ENCODE data around the gene CHI3L2. TPM values are rescaled to one million over a fixed set of nuclear protein-coding genes. Genes with fewer than 3 reads are reported as not detected.

The CHI3L2 gene
- total and polyA plus RNA-seq, 9 of the 15 experiments (the other 6 are each of a cell fraction or from before 2014, with no cell fraction given), result 0.07 to 0.27 (median 0.15) TPM; not detected in 6

- Histone ChIP-seq H3K9me1 (ENCODE audit: control insufficient read depth, insufficient read depth, low read length) (no peaks in the 10 kb centered on the region), H3K4me2 (ENCODE audit: insufficient read depth, low read length) (no peak overlapping the region), H3K4me3 (no peak overlapping the region), H2AFZ (ENCODE audit: low read depth, low read length) (no peak overlapping the region), H3K27ac (ENCODE audit: extremely low read depth, low read depth, low read length) (no peak overlapping the region), H3K9ac (ENCODE audit: insufficient read depth in 1 of 2, low read depth in 2 of 2, low read length in 2 of 2) (no peak overlapping the region), H3K79me2 (ENCODE audit: control insufficient read depth, insufficient read depth, low read length) (no peaks in the 10 kb centered on the region), H3K4me1 (replicated peaks in 1 of 2; ENCODE audit: control insufficient read depth in 2 of 2, insufficient read depth in 2 of 2, low read length in 2 of 2) (peaks cover 0 to 10% of the 10 kb centered on the region in 2 experiments; a peak in 3 of 5 replicates), H4K20me1 (replicated peaks; ENCODE audit: control insufficient read depth, insufficient read depth, low read length) (no peaks in the 10 kb centered on the region; the same call in 1 of the 2 replicates), H3K9me3 (replicated peaks; ENCODE audit: control insufficient read depth, insufficient read depth, low read depth, low read length) (no peaks in the 10 kb centered on the region), H3K27me3 (ENCODE audit: control insufficient read depth in 2 of 2, insufficient read depth in 2 of 2, low read length in 2 of 2) (peaks cover 0 to 10% of the 10 kb centered on the region in 2 experiments; a peak in 1 of 5 replicates), H3K36me3 (ENCODE audit: control insufficient read depth, insufficient read depth, low read length) (no peaks in the 10 kb centered on the region)
- ATAC-seq (no peak), FAIRE-seq (no peak), DNase-seq (ENCODE audit: extremely low read depth in 1 of 4, low spot score in 3 of 4) (no peak)
- in situ Hi-C loops (cut with MboI), result no loop called here
- TF ChIP-seq ZNF311 (CRISPR knock-in tag; IDR thresholded peaks at IDR 0.05) (no peak), SP1 (CRISPR knock-in tag; IDR thresholded peaks at IDR 0.05) (no peak), ZBTB9 (CRISPR knock-in tag; IDR thresholded peaks at IDR 0.05) (no peak), SMAD3 (CRISPR knock-in tag; conservative IDR thresholded peaks at IDR 0.05) (no peak), FOS (IDR thresholded peaks at IDR 0.05; ENCODE audit: extremely low read depth, insufficient read length) (no peak), HDAC1 (IDR thresholded peaks at IDR 0.05) (no peak), SAP30 (IDR thresholded peaks at IDR 0.05; ENCODE audit: borderline replicate concordance, insufficient read depth, low read depth, low read length, poor library complexity, severe bottlenecking) (no peak), ZNF133 (CRISPR knock-in tag; IDR thresholded peaks at IDR 0.05) (no peak), BRF1 (IDR thresholded peaks at IDR 0.05; ENCODE audit: borderline replicate concordance, extremely low read depth, insufficient read length) (no peak), RAD51 (IDR thresholded peaks at IDR 0.05; ENCODE audit: borderline replicate concordance, low read depth) (0 out of 2 replicates have a peak, but pooled peaks have one; percentile 13), TFE3 (CRISPR knock-in tag; IDR thresholded peaks at IDR 0.05) (peak; percentile 89), ARID3A (IDR thresholded peaks at IDR 0.05; ENCODE audit: borderline replicate concordance, low read depth, low read length) (no peak)
- 23% methylated on average over 5 of the region's 5 CpGs for WGBS (ENCODE audit: insufficient coverage, low coverage, missing lambda C conversion rate)
- POLR2A ChIA-PET, result interaction anchor here (0.7 kb wide), 1 partner anchor 10 kb away, joined by 3 read pairs; no protein-coding TSS in a partner anchor
- CTCF ChIA-PET (ENCODE audit: low intra/inter-chr PET ratio), result no interaction called here
- intact Hi-C loops (cut with micrococcal nuclease), result loop anchor here (10.0 kb wide), 1 partner anchor 447 kb away; no protein-coding TSS in a partner anchor
- BruUV-seq (replicated peaks), result no TSS peak
Observed at GRCh38 chr1:111217183-111217910, 10.2 kb upstream of the CHI3L2 start.
